NCI-H526 (cell line): ENCODE results near the gene MT1A.
"Not testable (repeated sequence)": the region's sequence is repeated elsewhere in the genome, so short reads cannot be mapped to it uniquely, and the experiment has no call there.

ENCODE experiments used
- DNase-seq, 2 experiments: peaks; one replicate each; lab custom pipeline; 2025; lab: John Stamatoyannopoulos, UW

Gene MT1A

DNA sequence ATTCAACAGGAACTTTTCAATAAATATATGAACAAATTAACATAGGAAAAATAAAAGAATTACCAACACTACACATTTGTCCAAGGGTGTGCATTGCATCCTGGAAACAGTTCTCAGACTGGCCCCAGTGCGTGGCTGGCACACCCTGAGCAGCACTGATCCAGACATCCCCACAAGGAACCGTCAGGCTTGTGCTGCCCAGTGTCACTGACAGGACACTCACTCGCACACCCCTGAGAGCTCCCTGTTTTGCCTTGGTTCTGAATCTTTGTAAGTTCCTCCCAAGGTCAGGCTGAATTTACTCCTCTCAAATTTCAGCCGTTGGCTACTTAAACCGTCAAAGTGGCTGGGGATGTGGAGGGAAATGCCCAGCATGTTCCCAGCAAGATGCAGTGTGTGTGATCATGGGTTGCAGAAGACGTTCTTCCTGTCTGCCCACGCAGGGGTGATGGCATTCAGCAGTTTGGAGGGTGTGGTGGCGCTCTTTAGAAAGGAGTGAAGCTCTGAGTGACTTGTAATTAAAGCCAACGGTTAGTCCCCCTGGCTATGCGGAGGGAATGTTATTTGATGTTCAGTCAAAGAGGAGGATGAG, 28.4 kb upstream of the MT1A start:
- DNase-seq, result peak in 1 of 2 experiments; percentile 21

DNA sequence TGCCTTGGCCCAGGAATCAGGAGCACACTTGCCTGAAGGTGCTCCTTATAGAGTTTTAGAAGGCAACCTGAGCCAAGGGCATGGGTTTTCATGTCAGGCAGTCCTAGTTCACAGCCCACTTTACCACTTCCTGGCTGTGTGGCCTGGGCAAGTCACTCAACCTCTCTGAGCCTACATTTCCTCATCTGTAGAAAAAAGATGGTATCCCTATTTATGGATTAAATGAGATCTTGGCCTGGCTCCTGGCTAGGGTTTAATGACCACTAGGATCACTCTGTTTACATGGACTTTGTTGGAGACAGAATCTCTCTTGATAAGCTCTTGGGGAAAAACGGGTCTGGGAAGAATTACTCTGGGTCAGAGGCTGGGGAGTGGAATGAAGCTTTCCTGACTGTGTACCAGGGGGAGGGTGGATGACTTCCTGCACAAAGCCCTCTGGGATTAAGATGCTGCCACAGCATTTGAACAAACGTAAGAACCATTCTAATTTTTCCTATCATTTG, 27.8 kb upstream of the MT1A start:
- no peak for DNase-seq

DNA sequence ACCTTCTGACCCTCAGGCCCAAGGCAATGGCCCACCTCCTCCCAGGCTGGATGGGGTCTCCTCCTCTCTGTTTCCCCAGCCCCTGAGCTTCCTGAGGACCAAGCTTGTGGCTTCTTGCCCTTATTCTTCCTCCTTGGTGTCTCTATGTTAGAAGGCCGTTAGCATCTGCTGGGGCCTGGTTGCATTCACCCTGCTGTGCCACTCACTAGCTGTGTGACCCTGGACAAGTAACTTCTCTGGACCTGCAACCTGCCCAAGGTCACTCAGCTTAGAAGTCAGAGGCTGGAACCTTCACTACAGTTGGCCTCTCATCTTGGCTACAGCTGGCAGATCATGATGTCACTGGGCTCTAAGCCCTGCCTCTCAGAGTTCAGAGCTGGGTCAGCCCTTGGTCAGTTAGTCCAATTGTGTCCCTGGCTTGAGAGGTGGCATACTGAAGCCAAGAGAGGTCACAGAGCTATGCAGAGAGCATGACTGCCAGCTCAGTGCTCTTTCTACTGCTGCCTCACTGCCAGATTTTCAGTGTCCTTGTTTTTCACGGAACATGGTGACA, 27.1 kb upstream of the MT1A start:
- no peak for DNase-seq

DNA sequence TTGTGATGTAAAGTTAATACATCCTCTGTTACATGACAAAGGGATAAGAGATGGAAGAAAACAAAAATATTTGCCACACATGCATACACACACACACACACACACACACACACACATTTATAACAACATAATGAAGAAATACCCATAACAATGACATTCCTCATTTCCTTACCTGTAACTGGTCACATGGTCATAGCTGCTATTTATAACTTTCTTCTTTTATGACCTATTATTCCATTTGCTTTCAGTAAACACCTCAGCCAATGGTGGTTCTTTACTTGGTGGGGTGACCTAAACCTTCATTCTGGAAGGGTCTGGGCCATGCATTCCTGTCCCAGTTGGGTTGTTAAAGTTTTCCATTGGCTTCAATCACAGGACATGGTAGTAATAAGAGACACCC, 24.8 kb upstream of the MT1A start:
- DNase-seq, result no peak

DNA sequence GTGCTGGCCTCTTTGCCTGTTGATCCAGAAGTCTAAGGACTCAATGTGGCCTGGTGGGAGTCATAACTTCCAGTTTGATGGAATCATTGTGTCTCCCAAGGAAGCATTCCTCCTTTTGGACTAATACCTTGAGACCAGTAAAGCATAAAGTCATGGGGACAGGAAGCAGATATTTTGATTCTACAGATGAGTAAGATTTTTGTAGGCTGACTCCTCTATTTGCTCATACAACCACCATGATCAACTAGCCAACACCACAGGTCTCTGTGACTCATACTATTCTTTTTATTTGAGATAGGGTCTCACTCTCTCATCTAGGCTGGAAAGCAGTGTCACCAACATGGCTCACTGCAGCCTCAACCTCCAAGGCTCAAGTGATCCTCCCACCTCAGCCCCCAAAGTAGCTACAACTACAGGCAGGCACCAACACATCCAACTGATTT, 23.9 kb upstream of the MT1A start:
- no peak for DNase-seq

DNA sequence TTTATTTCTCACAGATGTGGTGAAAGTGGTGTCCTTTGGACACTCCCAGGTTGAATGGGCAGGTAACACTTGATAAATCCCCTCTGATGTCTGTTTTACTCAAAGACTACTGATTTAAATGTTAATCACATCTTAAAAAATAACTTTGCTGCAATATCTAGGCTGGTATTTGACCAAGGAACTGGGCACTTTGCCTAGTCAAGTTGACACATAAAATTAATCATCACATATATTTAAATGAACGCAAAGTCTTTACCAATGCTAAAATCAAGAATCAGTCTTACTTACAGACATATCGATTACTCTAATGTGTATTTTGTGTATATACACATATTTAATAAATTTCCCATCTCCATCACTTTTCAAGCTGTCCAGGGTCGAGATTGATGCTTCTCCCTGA, 23.1 kb upstream of the MT1A start:
- no peak for DNase-seq

DNA sequence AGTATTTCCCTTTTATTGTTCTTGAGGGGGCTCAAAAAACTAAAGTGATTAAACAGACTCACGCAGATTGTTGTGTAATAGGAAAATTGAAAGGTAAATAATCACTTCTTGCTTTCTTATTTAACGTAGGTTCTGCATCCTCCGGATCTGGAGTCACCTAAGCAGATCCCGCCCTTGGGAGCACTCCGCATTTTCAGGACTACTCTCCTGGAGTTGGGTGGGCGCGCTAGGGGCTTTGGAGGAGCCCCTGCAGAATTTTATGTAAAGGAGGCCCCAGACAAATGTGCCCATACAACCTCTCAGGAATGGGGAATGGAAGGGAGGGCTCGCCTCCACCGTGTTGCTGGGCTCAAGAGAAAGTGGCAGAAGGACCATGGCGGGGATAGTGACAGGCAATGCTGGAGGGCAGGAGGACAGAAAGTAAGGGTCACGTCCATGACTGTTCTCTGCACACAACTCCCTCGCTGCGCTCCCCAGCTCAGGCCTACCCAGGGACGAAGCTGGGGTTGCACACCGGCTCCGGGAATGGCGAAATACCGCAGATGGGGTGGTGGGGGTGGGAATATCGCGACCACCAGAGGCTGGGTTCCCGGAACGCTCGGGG, 21.8 kb upstream of the MT1A start:
- DNase-seq, result no peak

DNA sequence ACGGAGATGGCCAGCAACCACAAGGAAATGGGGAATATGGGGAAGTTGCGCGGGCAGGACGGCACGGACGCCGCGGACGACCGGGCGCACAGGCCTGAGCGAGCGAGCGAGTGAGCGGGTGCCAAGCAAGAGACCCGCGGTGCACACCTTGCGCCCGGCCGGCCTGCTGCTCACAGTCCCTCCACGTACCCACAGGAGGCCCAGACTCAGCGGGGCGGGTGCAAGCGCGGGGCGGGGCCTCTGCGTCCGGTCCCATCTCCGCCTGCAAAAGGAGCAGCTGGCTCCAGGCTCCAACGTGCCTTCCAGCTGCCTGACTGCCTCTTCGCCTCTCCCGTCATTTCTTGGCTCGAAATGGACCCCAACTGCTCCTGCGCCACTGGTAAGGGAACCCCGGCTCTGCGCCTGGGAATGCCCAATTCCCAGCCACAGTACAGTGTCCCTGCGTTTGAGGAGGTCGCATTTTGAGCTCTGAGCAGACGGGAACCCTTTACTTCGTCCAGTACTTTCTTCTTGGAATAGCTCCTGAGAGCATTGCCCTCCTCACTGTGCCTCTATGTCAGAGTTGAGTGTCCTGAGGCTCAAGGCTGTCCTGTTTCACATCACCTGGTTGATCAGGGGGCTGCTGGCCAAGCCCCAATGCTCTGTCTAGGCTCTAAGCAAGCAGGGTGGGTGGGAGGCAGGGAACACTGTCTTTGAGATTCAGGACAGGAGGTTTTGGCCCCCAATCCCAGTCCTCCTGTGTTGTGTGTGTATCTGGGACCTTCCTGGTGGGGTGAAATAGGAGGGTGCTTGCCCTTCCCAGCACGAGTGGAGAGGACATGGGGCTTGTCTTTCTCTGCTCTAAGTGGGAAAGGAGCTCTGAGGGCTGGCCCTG, 21.0 kb upstream of the MT1A start:
- DNase-seq, result peak in 1 of 2 experiments; percentile 6

DNA sequence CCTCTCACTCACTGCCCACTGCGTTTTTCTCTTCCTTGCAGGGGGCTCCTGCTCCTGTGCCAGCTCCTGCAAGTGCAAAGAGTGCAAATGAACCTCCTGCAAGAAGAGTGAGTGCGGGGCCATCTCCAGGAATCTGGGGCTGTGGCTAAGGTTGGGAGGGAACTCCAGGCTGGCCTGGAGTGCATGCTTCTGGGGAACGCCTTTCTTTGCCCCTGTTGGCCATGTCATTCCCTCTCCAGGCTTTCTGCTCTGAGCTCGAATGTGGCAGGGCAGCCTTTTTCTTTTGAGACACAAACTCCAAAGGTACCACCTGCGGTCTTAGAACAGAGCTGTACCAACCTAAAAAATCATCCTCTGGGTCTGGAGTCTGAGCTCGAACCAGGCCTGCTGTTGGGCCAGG, 20.3 kb upstream of the MT1A start:
- DNase-seq, result no peak

DNA sequence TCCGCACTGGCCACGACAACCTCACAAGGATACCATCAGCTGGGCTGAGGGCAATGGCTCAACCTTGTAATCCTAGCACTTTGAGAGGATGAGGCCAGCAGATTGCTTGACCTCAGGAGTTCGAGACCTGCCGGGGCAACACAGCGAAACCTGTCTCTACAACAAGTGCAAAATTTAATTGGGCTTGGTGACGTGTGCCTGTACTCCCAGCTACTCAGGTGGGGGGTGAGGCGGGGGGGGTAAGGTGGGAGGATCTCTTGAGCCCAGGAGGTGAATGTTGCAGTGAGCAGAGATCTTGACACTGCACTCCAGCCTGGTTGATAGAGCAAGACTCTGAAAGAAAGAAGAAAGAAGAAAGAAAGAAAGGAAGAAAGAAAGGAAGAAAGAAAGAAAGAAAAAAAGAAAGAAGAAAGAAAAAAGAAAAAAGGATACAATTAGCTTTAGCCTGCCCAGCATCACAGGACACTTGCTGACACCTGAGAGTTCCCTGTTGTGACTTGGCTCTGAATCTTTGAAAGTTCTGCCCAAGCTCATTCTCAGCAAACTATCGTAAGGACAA, 18.0 kb upstream of the MT1A start:
- no peak for DNase-seq

DNA sequence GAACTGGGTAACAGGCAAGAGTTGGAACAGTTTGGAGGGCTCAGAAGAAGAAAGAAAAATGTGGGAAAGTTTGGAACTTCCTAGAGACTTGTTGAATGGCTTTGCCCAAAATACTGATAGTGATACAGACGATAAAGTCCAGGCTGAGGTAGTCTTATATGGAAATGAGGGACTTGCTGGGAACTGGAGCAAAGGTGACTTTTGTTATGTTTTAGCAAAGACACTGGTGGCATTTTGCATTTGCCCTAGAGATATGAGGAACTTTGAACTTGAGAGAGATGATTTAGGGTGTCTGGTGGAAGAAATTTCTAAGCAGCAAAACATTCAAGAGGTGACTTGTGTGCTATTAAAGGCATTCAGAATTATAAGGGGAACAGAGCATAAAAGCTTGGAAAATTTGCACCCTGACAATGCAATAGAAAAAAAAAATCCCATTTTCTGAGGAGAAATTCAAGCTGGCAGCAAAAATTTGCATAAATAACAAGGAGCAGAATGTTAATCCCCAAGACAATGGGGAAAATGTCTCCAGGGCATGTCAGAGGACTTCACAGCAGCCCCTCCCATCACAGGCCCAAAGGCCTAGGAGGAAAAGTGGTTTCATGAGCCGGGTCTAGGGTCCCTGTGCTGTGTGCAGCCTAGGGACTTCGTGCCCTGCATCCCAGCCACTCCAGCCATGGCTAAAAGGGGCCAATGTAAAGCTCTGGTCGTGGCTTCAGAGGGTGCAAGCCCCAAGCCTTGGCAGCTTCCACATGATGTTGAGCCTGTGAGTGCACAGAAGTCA, 16.6 kb upstream of the MT1A start:
- not testable (repeated sequence) for DNase-seq

DNA sequence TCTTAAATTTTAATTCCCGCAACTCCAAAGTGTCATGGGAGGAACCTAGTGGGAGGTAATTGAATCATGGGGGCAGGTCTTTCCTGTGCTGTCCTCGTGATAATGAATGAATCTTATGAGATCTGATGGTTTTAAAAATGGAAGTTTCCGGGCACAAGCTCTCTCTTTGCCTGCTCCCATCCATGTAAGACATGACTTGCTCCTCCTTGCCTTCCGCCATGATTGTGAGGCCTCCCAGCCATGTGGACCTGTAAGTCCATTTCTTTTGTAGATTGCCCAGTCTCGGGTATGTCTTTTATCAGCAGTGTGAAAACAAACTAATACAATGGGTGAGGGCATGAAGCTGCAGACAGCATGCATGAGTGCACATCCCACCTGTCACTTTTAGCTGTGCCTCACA, 15.3 kb upstream of the MT1A start:
- DNase-seq, result not testable (repeated sequence)

DNA sequence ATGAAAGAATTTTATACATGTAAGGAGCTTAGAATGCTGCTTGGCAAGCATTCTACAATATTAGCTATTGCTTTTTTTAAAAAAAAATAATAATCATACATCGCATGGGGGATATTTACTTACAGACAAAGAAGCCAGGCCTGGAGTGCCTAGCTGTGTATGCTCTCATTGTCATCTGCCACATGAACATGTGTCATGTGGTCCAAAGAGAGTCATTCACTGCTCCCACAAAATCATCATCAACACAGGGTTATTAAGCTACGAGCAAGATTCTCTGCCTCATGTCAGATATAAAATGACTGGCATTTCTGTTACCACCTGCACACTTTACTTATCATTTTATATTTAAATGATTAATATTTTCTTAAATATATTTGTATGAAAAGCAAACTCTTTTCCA, 14.8 kb upstream of the MT1A start:
- DNase-seq, result no peak

DNA sequence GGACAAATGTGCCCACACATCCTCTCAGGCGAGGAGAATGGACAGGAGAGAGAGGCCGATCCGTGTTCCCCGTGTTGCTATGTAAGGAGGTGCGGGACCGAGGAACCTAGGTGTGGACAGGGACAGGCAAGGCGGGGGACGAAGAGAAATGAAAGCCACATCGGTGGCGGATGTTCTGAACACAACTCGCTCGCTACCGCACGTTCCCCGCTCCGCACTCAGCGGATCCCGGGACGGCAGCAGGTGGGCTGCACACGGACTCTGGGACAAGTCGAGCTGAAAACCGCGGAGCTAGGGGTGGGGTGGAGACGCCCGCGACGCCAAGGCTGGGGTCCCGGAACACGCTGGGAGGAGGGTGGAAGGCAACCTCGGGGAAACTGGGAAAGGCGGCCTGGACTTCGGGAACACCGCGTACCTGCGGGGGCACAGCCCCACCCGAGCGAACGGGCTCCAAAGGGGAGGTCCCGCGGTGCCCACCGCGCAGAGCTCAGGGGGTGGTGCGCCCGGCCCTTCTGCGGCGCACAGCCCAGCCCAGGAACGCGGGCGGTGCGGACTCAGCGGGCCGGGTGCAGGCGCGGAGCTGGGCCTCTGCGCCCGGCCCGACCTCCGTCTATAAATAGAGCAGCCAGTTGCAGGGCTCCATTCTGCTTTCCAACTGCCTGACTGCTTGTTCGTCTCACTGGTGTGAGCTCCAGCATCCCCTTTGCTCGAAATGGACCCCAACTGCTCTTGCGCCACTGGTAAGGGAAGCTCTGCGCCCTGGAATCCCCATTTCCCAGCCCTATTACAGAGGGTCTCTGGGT, 13.1 kb upstream of the MT1A start, which contains the start of gene MT1E:
Gene MT1E (plus strand): TSS at position 642 of the 803 bp plus-strand sequence. CDS start 71 bp downstream, at position 713.
- DNase-seq, result peak; percentile 37 to 81

DNA sequence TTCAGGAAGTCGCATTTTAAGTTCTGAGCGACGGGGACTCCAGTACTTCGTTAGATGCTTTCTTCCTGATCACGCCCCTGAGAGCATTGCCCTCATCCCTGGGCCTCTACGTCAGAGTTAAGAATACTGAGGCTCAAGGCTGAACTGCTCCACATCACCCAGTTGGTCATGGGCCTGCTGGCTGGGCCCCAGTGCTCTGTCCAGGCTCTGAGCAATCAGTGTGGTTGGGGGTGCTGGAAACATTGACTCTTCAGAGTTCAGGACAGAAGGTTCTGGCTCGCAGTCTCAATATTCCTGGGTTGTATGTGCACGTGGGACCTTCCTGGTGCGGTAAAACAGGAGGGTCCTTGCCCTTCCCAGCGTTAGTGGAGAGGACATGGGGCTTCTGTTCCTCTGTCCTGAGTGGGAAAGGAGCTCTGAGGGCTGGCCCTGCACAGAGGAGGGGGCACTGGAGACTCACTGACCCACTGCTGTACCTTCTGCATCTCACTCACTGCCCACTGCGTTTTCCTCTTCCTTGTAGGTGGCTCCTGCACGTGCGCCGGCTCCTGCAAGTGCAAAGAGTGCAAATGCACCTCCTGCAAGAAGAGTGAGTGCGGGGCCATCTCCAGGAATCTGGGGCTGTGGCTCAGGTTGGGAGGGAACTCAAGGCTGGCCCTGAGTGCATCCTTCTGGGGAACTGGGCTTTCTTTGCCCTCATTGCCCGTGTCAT, 12.4 kb upstream of the MT1A start:
- peak in 1 of 2 experiments; percentile 58 for DNase-seq

DNA sequence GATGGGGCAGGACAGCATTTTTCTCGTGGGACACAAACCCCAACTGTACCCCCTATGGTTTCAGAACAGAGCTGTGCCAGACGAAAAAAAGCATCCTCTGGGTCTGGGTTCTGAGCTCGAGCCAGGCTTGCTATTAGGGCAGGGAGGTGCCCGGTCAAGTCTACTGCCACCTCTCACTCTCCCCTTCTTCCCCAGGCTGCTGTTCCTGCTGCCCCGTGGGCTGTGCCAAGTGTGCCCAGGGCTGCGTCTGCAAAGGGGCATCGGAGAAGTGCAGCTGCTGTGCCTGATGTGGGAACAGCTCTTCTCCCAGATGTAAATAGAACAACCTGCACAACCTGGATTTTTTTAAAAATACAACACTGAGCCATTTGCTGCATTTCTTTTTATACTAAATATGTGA, 11.8 kb upstream of the MT1A start:
- DNase-seq, result no peak

DNA sequence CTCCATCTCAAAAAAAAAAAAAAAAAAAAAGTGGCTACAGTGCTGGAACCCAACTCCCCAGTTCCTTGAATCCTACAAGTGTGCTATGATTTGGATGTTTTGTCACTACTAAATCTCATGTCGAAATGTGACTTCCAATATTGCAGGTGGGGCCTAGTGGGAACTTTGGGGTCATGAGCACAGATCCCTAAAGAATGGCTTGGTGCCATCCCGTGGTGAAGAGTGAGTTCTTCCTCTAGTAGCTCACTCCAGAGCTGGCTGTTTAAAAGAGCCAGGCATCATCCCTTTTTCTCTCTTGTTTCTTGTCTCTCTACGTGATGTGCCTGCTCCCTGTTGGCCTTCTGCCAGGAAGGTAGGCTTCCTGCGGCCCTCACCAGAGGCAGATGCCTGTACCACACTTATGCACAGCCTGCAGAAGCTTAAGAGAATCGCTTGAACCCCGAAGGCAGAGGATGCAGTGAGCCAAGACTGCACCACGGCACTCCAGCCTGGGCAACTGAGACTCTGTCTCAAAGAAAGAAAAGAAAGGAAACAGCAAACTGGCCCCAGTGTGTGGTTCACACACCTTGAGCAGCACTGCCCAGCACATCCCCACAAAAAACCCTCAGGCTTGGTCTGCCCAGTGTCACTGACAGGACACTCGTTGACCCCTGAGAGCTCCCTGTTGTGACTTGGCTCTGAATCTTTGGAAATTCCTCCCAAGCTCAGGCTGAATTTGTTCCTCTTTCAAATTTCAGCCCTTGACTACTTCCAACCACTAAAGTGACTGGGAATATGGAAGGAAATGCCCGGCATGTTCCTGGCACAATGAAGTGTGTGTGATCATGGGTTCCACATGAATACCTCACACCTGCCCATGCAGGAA, 9.7 kb upstream of the MT1A start:
- DNase-seq, result no peak

DNA sequence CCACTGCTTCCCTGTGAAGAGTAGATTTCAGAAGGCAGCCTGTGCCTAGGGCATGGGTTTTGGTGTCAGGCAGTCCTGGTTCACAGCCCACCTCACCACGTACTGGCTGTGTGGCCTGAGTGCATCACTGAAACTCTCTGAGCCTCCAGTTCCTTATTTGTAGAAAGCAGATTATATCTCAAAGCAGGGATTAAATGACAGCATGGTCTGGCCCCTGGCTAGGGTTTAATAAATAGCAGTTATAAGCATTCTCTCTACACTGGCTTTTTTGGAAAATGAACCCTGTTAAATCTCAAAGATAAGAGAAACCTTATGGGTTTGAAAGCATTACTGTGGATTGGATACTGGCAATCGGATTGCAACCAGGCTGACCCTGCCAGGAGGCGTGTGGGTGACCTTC, 8.9 kb upstream of the MT1A start:
- DNase-seq, result no peak

DNA sequence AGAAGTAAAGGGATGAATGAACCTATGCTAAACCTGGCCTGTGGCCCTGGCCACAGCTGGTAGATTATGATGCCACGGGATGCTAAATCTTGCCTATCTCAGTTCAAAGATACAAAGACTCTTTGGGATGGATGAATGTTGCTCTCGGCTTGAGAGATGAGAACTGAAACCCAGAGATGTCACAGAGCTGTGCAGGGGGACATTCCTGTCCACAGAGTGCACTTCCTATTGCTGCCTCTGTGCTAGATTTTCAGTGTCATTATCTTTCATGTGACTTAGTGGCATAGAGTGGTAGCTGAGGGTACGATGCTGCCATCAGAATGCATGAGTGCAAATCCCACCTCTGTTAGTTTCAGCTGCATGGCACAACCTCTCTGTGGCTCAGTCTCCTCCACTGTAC, 8.3 kb upstream of the MT1A start:
- DNase-seq, result no peak
